Measurements from ENCODE around the gene TRAF2. TPM values are rescaled to one million over a fixed set of nuclear protein-coding genes. Genes with fewer than 3 reads are reported as not detected.

TRAF2 gene
- total and polyA plus RNA-seq, 9 of the 15 experiments (the other 6 are each of a cell fraction or from before 2014, with no cell fraction given) = 0.24 to 45.2 (median 18.0) TPM

- peak in 2 of 3 experiments; percentile 85 to 93; a peak in 5 of 6 replicates for TF ChIP-seq ZBTB11 (CRISPR knock-in tag; IDR thresholded peaks at IDR 0.05)
- no peak for TF ChIP-seq SFPQ (IDR thresholded peaks at IDR 0.05; ENCODE audit: low read depth, low read length)
- no peak for TF ChIP-seq HNRNPK (IDR thresholded peaks at IDR 0.05; ENCODE audit: low read depth, low read length, poor library complexity, severe bottlenecking)
- TF ChIP-seq PHF8 (IDR thresholded peaks at IDR 0.05; ENCODE audit: borderline replicate concordance, low read length) = peak; percentile 83; the same call in 1 of the 2 replicates
- TF ChIP-seq ZHX1 (conservative IDR thresholded peaks at IDR 0.05; ENCODE audit: low read length) = no peak
- TF ChIP-seq ELF4 (CRISPR knock-in tag; IDR thresholded peaks at IDR 0.05) = no peak
- TF ChIP-seq KLF6 (CRISPR knock-in tag; IDR thresholded peaks at IDR 0.05; ENCODE audit: borderline replicate concordance) = no peak
- no peak for TF ChIP-seq GABPB1 (CRISPR knock-in tag; IDR thresholded peaks at IDR 0.05)
- TF ChIP-seq ZZZ3 (IDR thresholded peaks at IDR 0.05) = no peak
- TF ChIP-seq THRA (IDR thresholded peaks at IDR 0.05) = no peak
- TF ChIP-seq ZBTB8A (IDR thresholded peaks at IDR 0.05; ENCODE audit: partially characterized antibody) = no peak
- TF ChIP-seq ZNF717 (CRISPR knock-in tag; IDR thresholded peaks at IDR 0.05) = no peak
- TF ChIP-seq POLR2G (IDR thresholded peaks at IDR 0.05; ENCODE audit: low read depth, low read length) = peak; percentile 80
- TF ChIP-seq HMGXB4 (CRISPR knock-in tag; IDR thresholded peaks at IDR 0.05) = peak; percentile 76; the same call in 1 of the 2 replicates
- no peak for TF ChIP-seq GTF2B (IDR thresholded peaks at IDR 0.05; ENCODE audit: extremely low read depth, insufficient read length)
These were observed 57.8 kb downstream of the TRAF2 start (continued) for GRCh38 chr9:136944212-136944518.
